A673 (cell line): Measurements from ENCODE around the gene ZNF25. TPM values are rescaled to one million over a fixed set of nuclear protein-coding genes. Genes with fewer than 3 reads are reported as not detected.

Experiments used
- BruUV-seq: library from RNA; stranded (reverse); fragments of 400-500 nt; replicated peaks from 2 replicates; lab custom pipeline; 2021; lab: Mats Ljungman, UMichigan
- CTCF ChIA-PET: fragments of 300-600 bp; sonication (Branson Sonifier 250); formaldehyde crosslinking; loops from one replicate; lab custom pipeline; 2022; ENCODE audit warnings: antibody characterized with exemption; lab: Charles Lee
- POLR2A ChIA-PET: fragments of 300-600 bp; sonication (Branson Sonifier 250); formaldehyde crosslinking; loops from one replicate; lab custom pipeline; 2022; ENCODE audit warnings: antibody characterized with exemption; ENCODE audit not compliant: low non-redundant PET; lab: Charles Lee
- DNase-seq: peaks from one replicate; pipeline ENCODE4 v3.0.0-alpha.2; 2015; ENCODE audit warnings: low spot score
- H3K27ac ChIP-seq: fragments of 200-600 bp; sonication (generic); 2 replicates; pipeline ENCODE4 v1.5.1; 2016; ENCODE audit warnings: mixed run types, low read depth, mild to moderate bottlenecking, mixed read lengths, antibody characterized with exemption, low read length; ENCODE audit not compliant: poor library complexity, severe bottlenecking
- H3K27me3 ChIP-seq: fragments of 200-600 bp; sonication (generic); replicated peaks from 2 replicates; pipeline ENCODE4 v1.6.1; 2017; ENCODE audit warnings: mixed run types, low read depth, mild to moderate bottlenecking, mixed read lengths, antibody characterized with exemption, low read length; ENCODE audit not compliant: insufficient read depth, poor library complexity
- H3K36me3 ChIP-seq: fragments of 200-600 bp; sonication (generic); 2 replicates; pipeline ENCODE4 v1.6.1; 2016; ENCODE audit warnings: mixed run types, mild to moderate bottlenecking, mixed read lengths, antibody characterized with exemption, low read length; ENCODE audit not compliant: insufficient read depth, poor library complexity, severe bottlenecking
- H3K4me1 ChIP-seq: fragments of 200-600 bp; sonication (generic); 2 replicates; pipeline ENCODE4 v1.6.1; 2017; ENCODE audit warnings: mixed run types, mild to moderate bottlenecking, mixed read lengths, antibody characterized with exemption, low read length; ENCODE audit not compliant: insufficient read depth, poor library complexity, severe bottlenecking
- H3K4me3 ChIP-seq: fragments of 200-600 bp; sonication (generic); 2 replicates; pipeline ENCODE4 v1.5.1; 2016; ENCODE audit warnings: low read depth, mixed run types, mild to moderate bottlenecking, mixed read lengths, low read length; ENCODE audit not compliant: poor library complexity, severe bottlenecking
- H3K9me3 ChIP-seq: fragments of 200-600 bp; sonication (generic); 2 replicates; pipeline ENCODE4 v1.6.1; 2016; ENCODE audit warnings: mixed run types, low read depth, mild to moderate bottlenecking, mixed read lengths, antibody characterized with exemption, low read length; ENCODE audit not compliant: poor library complexity, severe bottlenecking
- EZH2 ChIP-seq: fragments of 200-600 bp; sonication (generic); IDR thresholded peaks from 2 replicates; pipeline ENCODE4 v1.6.1; 2017; ENCODE audit warnings: borderline replicate concordance, low read depth, mild to moderate bottlenecking, mixed read lengths, antibody characterized with exemption, low read length; ENCODE audit not compliant: poor library complexity, severe bottlenecking
- intact Hi-C: fragments of 100-400 bp; cut with micrococcal nuclease; formaldehyde crosslinking; loops from one replicate; pipeline ENCODE4 v1.10.0; 2022; ENCODE audit not compliant: unreplicated experiment
- total RNA-seq: library from RNA; stranded (reverse); gene quantifications from 2 replicates; pipeline ENCODE4 v1.2.3, GENCODE V29; 2021
- TF ChIP-seq, protein P1 (sequence below): fragments of 300-800, 200-600 bp; sonication (generic); conservative IDR thresholded peaks from 2 replicates; pipeline ENCODE4 v1.5.1; 2017; ENCODE audit warnings: low read depth, mild to moderate bottlenecking, antibody characterized with exemption, low read length, moderate library complexity, mixed read lengths

ZNF25 gene
- total RNA-seq, 1 experiment from 2014 or later, result 5.8 TPM

DNA sequence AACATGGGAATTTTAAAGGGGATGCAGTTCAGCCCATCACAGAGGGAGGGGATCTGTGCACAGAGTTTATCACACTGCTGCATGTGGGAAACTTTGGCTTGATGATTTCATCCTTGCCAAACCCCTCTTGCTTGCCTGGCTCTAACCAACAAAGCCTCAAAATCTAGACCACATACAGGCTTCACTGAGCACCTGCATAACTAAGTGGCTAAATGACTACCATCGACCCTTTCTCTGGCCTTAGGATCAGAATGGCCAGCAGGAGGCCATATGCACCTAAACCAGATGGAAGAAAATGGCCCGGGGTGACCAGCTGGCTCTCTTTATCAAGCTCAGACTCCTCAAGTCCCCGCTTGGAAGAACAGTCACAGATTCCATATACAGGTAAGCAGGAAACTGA, 15.6 kb upstream of the ZNF25 start:
- DNase-seq, result no peak
- Histone ChIP-seq H3K4me3 (no peak overlapping the region), H3K4me1 (no peaks in the 10 kb centered on the region), H3K36me3 (no peaks in the 10 kb centered on the region), H3K9me3 (no peaks in the 10 kb centered on the region), H3K27ac (no peak overlapping the region), H3K27me3 (no peaks in the 10 kb centered on the region)
- no peak for TF ChIP-seq EZH2
- TF ChIP-seq, protein P1, sequence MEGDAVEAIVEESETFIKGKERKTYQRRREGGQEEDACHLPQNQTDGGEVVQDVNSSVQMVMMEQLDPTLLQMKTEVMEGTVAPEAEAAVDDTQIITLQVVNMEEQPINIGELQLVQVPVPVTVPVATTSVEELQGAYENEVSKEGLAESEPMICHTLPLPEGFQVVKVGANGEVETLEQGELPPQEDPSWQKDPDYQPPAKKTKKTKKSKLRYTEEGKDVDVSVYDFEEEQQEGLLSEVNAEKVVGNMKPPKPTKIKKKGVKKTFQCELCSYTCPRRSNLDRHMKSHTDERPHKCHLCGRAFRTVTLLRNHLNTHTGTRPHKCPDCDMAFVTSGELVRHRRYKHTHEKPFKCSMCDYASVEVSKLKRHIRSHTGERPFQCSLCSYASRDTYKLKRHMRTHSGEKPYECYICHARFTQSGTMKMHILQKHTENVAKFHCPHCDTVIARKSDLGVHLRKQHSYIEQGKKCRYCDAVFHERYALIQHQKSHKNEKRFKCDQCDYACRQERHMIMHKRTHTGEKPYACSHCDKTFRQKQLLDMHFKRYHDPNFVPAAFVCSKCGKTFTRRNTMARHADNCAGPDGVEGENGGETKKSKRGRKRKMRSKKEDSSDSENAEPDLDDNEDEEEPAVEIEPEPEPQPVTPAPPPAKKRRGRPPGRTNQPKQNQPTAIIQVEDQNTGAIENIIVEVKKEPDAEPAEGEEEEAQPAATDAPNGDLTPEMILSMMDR, result no peak
- ChIA-PET CTCF (no interaction called here), POLR2A (no interaction called here)
- intact Hi-C loops, result no loop called here
- BruUV-seq, result no TSS peak

DNA sequence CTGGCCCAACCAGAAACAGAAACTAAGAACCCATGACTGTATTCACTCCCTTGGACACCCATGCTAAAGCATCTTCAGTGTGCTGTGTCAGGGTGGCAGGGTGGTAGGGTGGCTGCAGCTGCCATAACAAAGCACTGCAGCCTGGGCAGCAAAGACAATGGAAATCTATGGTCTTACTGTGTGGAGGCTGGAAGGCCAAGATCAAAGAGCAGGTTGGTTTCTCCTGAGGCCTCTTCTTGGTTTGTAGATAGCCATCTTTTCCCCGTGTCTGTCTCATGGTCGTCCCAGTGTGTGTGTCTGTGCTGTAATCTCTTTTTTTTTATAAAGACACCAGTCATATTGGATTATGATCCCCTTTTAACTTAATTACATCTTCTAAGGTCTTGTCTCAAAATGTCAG, 15.2 kb upstream of the ZNF25 start:
- BruUV-seq, result no TSS peak
- ChIA-PET POLR2A (no interaction called here), CTCF (no interaction called here)
- intact Hi-C loops, result no loop called here
- TF ChIP-seq, protein P1, result no peak
- no peak for TF ChIP-seq EZH2
- no peak for DNase-seq
- Histone ChIP-seq H3K9me3 (no peaks in the 10 kb centered on the region), H3K27me3 (no peaks in the 10 kb centered on the region), H3K27ac (no peak overlapping the region), H3K4me1 (no peaks in the 10 kb centered on the region), H3K36me3 (no peaks in the 10 kb centered on the region), H3K4me3 (no peak overlapping the region)

DNA sequence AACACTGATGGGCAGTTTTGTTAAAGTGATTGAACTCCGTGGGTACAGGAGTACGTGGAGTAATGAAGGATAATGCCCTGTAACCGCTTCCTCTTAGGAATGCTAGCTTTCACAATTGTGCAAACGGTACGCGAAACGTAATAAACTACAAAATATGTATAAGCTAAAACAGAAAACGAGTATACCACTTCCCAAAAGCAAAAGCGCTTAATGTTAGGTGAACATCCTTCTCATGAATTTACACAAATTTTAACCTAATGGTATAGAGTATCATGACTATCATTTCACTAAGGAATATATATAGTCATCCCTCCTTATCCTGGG, 395 bp upstream of the ZNF25 start:
- POLR2A ChIA-PET, result no interaction called here
- H3K36me3 ChIP-seq, result no peaks in the 10 kb centered on the region
- no peak for DNase-seq
- peaks cover 6% of the 10 kb centered on the region for H3K9me3 ChIP-seq
- TF ChIP-seq, protein P1, result no peak; the same call in 1 of the 2 replicates
- no peak for TF ChIP-seq EZH2
- no peaks in the 10 kb centered on the region for H3K27me3 ChIP-seq
- H3K27ac ChIP-seq, result peak overlapping the region; percentile 92
- CTCF ChIA-PET, result interaction anchor here (0.5 to 1.0 kb wide), 8 partner anchors 12 to 496 kb away, joined by 3 to 6 read pairs (median 5); partner anchors contain the start of gene ZNF33A
- H3K4me3 ChIP-seq, result peak overlapping the region; percentile 79
- intact Hi-C loops, result loop anchor here (1.0 to 10.0 kb wide), 3 partner anchors 33 to 388 kb away; partner anchors contain the start of genes ZNF248 and ZNF33A
- no peaks in the 10 kb centered on the region for H3K4me1 ChIP-seq
- BruUV-seq, result no TSS peak
